ENCODE measurements around the gene GPR171. TPM values are rescaled to one million over a fixed set of nuclear protein-coding genes. Genes with fewer than 3 reads are reported as not detected.
A peak's percentile ranks its signal among the peaks of the same experiment; 100 is the strongest.
"Not testable (repeated sequence)": the region's sequence is repeated elsewhere in the genome, so short reads cannot be mapped to it uniquely, and the experiment has no call there.

Gene GPR171
- total RNA-seq, 1 experiment from 2014 or later, result not detected

GRCh38 chr3:151196434-151196833 is 6.6 kb downstream of the GPR171 start:
- in situ Hi-C loops (cut with HindIII; ENCODE audit: low pct_unique_long_range_greater_than_20kb, low sequenced_read_pairs), result no loop called here
- DNase-seq (ENCODE audit: low read depth), result no peak

GRCh38 chr3:151195826-151196225 is 7.2 kb downstream of the GPR171 start:
- in situ Hi-C loops (cut with HindIII; ENCODE audit: low pct_unique_long_range_greater_than_20kb, low sequenced_read_pairs), result no loop called here
- DNase-seq (ENCODE audit: low read depth), result no peak

- no peak for DNase-seq (ENCODE audit: low read depth)
These were observed 10.5 kb downstream of the GPR171 start for GRCh38 chr3:151192545-151192944.

GRCh38 chr3:151191095-151191494 is 11.9 kb downstream of the GPR171 start:
- in situ Hi-C loops (cut with HindIII; ENCODE audit: low pct_unique_long_range_greater_than_20kb, low sequenced_read_pairs), result no loop called here

More at GRCh38 chr3:151192545-151192944, 10.5 kb downstream of the GPR171 start:
- in situ Hi-C loops (cut with HindIII; ENCODE audit: low pct_unique_long_range_greater_than_20kb, low sequenced_read_pairs), result no loop called here

GRCh38 chr3:151183265-151183671 is 19.7 kb downstream of the GPR171 start:
- in situ Hi-C loops (cut with HindIII; ENCODE audit: low pct_unique_long_range_greater_than_20kb, low sequenced_read_pairs), result no loop called here
- DNase-seq (ENCODE audit: low read depth), result no peak

More at GRCh38 chr3:151191095-151191494, 11.9 kb downstream of the GPR171 start:
- DNase-seq (ENCODE audit: low read depth), result no peak

- DNase-seq (ENCODE audit: low read depth), result no peak
- in situ Hi-C loops (cut with HindIII; ENCODE audit: low pct_unique_long_range_greater_than_20kb, low sequenced_read_pairs), result no loop called here
These were observed 20.5 kb downstream of the GPR171 start for GRCh38 chr3:151182349-151183079.

- in situ Hi-C loops (cut with HindIII; ENCODE audit: low pct_unique_long_range_greater_than_20kb, low sequenced_read_pairs), result no loop called here
- no peak for DNase-seq (ENCODE audit: low read depth)
These were observed 24.7 kb downstream of the GPR171 start for GRCh38 chr3:151178208-151178845.

- in situ Hi-C loops (cut with HindIII; ENCODE audit: low pct_unique_long_range_greater_than_20kb, low sequenced_read_pairs), result no loop called here
- DNase-seq (ENCODE audit: low read depth), result no peak
These were observed 27.1 kb downstream of the GPR171 start for GRCh38 chr3:151175952-151176351.

- in situ Hi-C loops (cut with HindIII; ENCODE audit: low pct_unique_long_range_greater_than_20kb, low sequenced_read_pairs), result no loop called here
- no peak for DNase-seq (ENCODE audit: low read depth)
These were observed 28.7 kb downstream of the GPR171 start for GRCh38 chr3:151174351-151174750.

GRCh38 chr3:151171145-151171757 is 31.8 kb downstream of the GPR171 start:
- DNase-seq (ENCODE audit: low read depth), result no peak

GRCh38 chr3:151169948-151170679 is 32.9 kb downstream of the GPR171 start:
- DNase-seq (ENCODE audit: low read depth); in situ Hi-C loops (cut with HindIII; ENCODE audit: low pct_unique_long_range_greater_than_20kb, low sequenced_read_pairs): not testable (repeated sequence)

More at GRCh38 chr3:151171145-151171757, 31.8 kb downstream of the GPR171 start:
- in situ Hi-C loops (cut with HindIII; ENCODE audit: low pct_unique_long_range_greater_than_20kb, low sequenced_read_pairs), result no loop called here

- DNase-seq (ENCODE audit: low read depth), result no peak
- in situ Hi-C loops (cut with HindIII; ENCODE audit: low pct_unique_long_range_greater_than_20kb, low sequenced_read_pairs), result no loop called here
These were observed 33.6 kb downstream of the GPR171 start for GRCh38 chr3:151169262-151169947.

GRCh38 chr3:151168269-151169094 is 34.5 kb downstream of the GPR171 start:
- in situ Hi-C loops (cut with HindIII; ENCODE audit: low pct_unique_long_range_greater_than_20kb, low sequenced_read_pairs), result no loop called here
- peak; percentile 37 for DNase-seq (ENCODE audit: low read depth)

GRCh38 chr3:151166161-151166560 is 36.9 kb downstream of the GPR171 start:
- in situ Hi-C loops (cut with HindIII; ENCODE audit: low pct_unique_long_range_greater_than_20kb, low sequenced_read_pairs), result no loop called here
- no peak for DNase-seq (ENCODE audit: low read depth)

- DNase-seq (ENCODE audit: low read depth), result no peak
- in situ Hi-C loops (cut with HindIII; ENCODE audit: low pct_unique_long_range_greater_than_20kb, low sequenced_read_pairs), result no loop called here
These were observed 37.8 kb downstream of the GPR171 start for GRCh38 chr3:151165226-151165625.

- in situ Hi-C loops (cut with HindIII; ENCODE audit: low pct_unique_long_range_greater_than_20kb, low sequenced_read_pairs), result no loop called here
- DNase-seq (ENCODE audit: low read depth), result no peak
These were observed 43.2 kb downstream of the GPR171 start for GRCh38 chr3:151159806-151160205.

- in situ Hi-C loops (cut with HindIII; ENCODE audit: low pct_unique_long_range_greater_than_20kb, low sequenced_read_pairs), result no loop called here
- peak; percentile 54 for DNase-seq (ENCODE audit: low read depth)
These were observed 46.3 kb downstream of the GPR171 start for GRCh38 chr3:151156618-151157216.

Data from Caki2 (cell line).